Measurements from ENCODE around the gene AK1. TPM values are rescaled to one million over a fixed set of nuclear protein-coding genes. Genes with fewer than 3 reads are reported as not detected.

The AK1 gene
- total RNA-seq, 1 experiment from 2014 or later, result 31.6 TPM

- WGBS (ENCODE audit: extremely low coverage, insufficient read length, low lambda C conversion rate), result no CpG with 5 or more reads among the region's 32 CpGs
- peak overlapping the region; percentile 80 for H3K14ac ChIP-seq (ENCODE audit: insufficient read depth, low read length)
- peaks cover 25 to 33% (median 29%) of the 10 kb centered on the region in 3 experiments for H3K36me3 Mint-ChIP-seq (ENCODE audit: insufficient read depth in 1 of 3, low read depth in 3 of 3)
- no peak overlapping the region for H3K56ac ChIP-seq (ENCODE audit: insufficient read length, low read depth, low read length)
- peak overlapping the region; percentile 66 for H3K9ac ChIP-seq (ENCODE audit: extremely low read depth, insufficient read length, low read length)
- no peak overlapping the region for H2BK20ac ChIP-seq (ENCODE audit: low read depth, low read length, poor library complexity, severe bottlenecking)
- H2BK5ac ChIP-seq (ENCODE audit: insufficient read length, low read length), result no peak overlapping the region
- H3K4me1 Mint-ChIP-seq, result peaks cover 15 to 33% of the 10 kb centered on the region in 2 experiments
- TF ChIP-seq CTCF (conservative IDR thresholded peaks at IDR 0.05), result no peak
- H3K4ac ChIP-seq (ENCODE audit: low read depth, low read length), result no peak overlapping the region
- peaks cover 4% of the 10 kb centered on the region for H3K23me2 ChIP-seq (ENCODE audit: insufficient read length, low read depth, low read length, poor library complexity, severe bottlenecking)
- H3K79me1 ChIP-seq (ENCODE audit: insufficient read depth, low read depth, low read length, poor library complexity, severe bottlenecking), result no peaks in the 10 kb centered on the region
- peak overlapping the region; percentile 81 to 91 for H3K4me3 Mint-ChIP-seq
- H3K18ac ChIP-seq (ENCODE audit: insufficient read length, low read depth, low read length), result peak overlapping the region; percentile 87
- no peak overlapping the region for H2AK5ac ChIP-seq (ENCODE audit: insufficient read length, low read length)
- H3K4me1 ChIP-seq (ENCODE audit: insufficient read depth, low read length), result peaks cover 3% of the 10 kb centered on the region; the same call in 1 of the 2 replicates
- H2BK12ac ChIP-seq (ENCODE audit: insufficient read length, low read depth, low read length), result no peak overlapping the region
- H4K20me1 ChIP-seq (ENCODE audit: control insufficient read depth, insufficient read depth, insufficient read length), result no peaks in the 10 kb centered on the region
- H3T11ph ChIP-seq (ENCODE audit: low read length), result no peak overlapping the region
- H3K9me3 ChIP-seq (ENCODE audit: control insufficient read depth, low read depth, low read length), result no peaks in the 10 kb centered on the region
- H3K27ac ChIP-seq (ENCODE audit: insufficient read length, low read depth, low read length), result no peak overlapping the region
- DNase-seq, result peak; percentile 41
- H3K79me2 ChIP-seq (ENCODE audit: insufficient read depth, low read length), result no peaks in the 10 kb centered on the region
- H2BK15ac ChIP-seq (ENCODE audit: low read depth, low read length), result no peak overlapping the region; the same call in 1 of the 2 replicates
- no peak overlapping the region for H4K91ac ChIP-seq (ENCODE audit: insufficient read length, low read depth, low read length)
- H3K27me3 Mint-ChIP-seq (ENCODE audit: low read depth), result no peaks in the 10 kb centered on the region
- no peak overlapping the region for H3K23ac ChIP-seq (ENCODE audit: insufficient read length, low read depth, low read length)
- H4K8ac ChIP-seq (replicated peaks; ENCODE audit: insufficient read length, low read depth, low read length), result no peak overlapping the region
- 0 out of 5 replicates have a peak, but pooled peaks cover 0 to 2% of the 10 kb centered on the region in 2 experiments for H3K9me3 Mint-ChIP-seq
- H2AFZ ChIP-seq (ENCODE audit: low read length), result no peak overlapping the region
- peak overlapping the region; percentile 64 for H3K4me2 ChIP-seq (ENCODE audit: insufficient read depth, insufficient read length, low read length)
- no peak overlapping the region for H4K5ac ChIP-seq (ENCODE audit: insufficient read length, low read depth, low read length)
- peak overlapping the region in 2 of 3 experiments; percentile 68 to 91; a peak in 3 of 7 replicates for H3K27ac Mint-ChIP-seq
- H2BK120ac ChIP-seq (ENCODE audit: low read depth, low read length, poor library complexity, severe bottlenecking), result no peak overlapping the region
- H3K27me3 ChIP-seq (ENCODE audit: insufficient read depth, low read length), result no peaks in the 10 kb centered on the region
Observed at GRCh38 chr9:127898433-127899127, 21.1 kb upstream of the AK1 start.

Data from H9 (cell line).